Measurements from ENCODE around the gene IGBP1.

Gene IGBP1

GRCh38 chrX:70133303-70134115, at the start of gene IGBP1:
TSS of gene IGBP1 (plus strand) at chrX:70133447. CDS start at chrX:70133948, 501 bp downstream.
- TF ChIP-seq CTCF (IDR thresholded peaks at IDR 0.05; ENCODE audit: borderline replicate concordance, control extremely low read depth, extremely low read depth, insufficient read depth, missing control alignments), result peak; percentile 40
- DNase-seq (ENCODE audit: low spot score), result peak; percentile 78
- in situ Hi-C loops (cut with MboI; ENCODE audit: low sequenced_read_pairs, unreplicated experiment), result no loop called here

- DNase-seq (ENCODE audit: low spot score), result no peak
- in situ Hi-C loops (cut with MboI; ENCODE audit: low sequenced_read_pairs, unreplicated experiment), result no loop called here
These were observed 48.5 kb upstream of the IGBP1 start for GRCh38 chrX:70084592-70085240.

GRCh38 chrX:70087857-70088630, 45.2 kb upstream of the IGBP1 start:
- DNase-seq (ENCODE audit: low spot score), result no peak
- TF ChIP-seq CTCF (IDR thresholded peaks at IDR 0.05; ENCODE audit: borderline replicate concordance, control extremely low read depth, extremely low read depth, insufficient read depth, missing control alignments), result no peak
- in situ Hi-C loops (cut with MboI; ENCODE audit: low sequenced_read_pairs, unreplicated experiment), result no loop called here

More at GRCh38 chrX:70084592-70085240, 48.5 kb upstream of the IGBP1 start:
- TF ChIP-seq CTCF (IDR thresholded peaks at IDR 0.05; ENCODE audit: borderline replicate concordance, control extremely low read depth, extremely low read depth, insufficient read depth, missing control alignments), result no peak

- in situ Hi-C loops (cut with MboI; ENCODE audit: low sequenced_read_pairs, unreplicated experiment), result no loop called here
- no peak for TF ChIP-seq CTCF (IDR thresholded peaks at IDR 0.05; ENCODE audit: borderline replicate concordance, control extremely low read depth, extremely low read depth, insufficient read depth, missing control alignments)
- no peak for DNase-seq (ENCODE audit: low spot score)
These were observed 44.5 kb upstream of the IGBP1 start for GRCh38 chrX:70088751-70089150.

GRCh38 chrX:70089604-70090297, 43.5 kb upstream of the IGBP1 start:
- no peak for TF ChIP-seq CTCF (IDR thresholded peaks at IDR 0.05; ENCODE audit: borderline replicate concordance, control extremely low read depth, extremely low read depth, insufficient read depth, missing control alignments)
- no peak for DNase-seq (ENCODE audit: low spot score)
- in situ Hi-C loops (cut with MboI; ENCODE audit: low sequenced_read_pairs, unreplicated experiment), result no loop called here

GRCh38 chrX:70092247-70092646, 41.0 kb upstream of the IGBP1 start:
- in situ Hi-C loops (cut with MboI; ENCODE audit: low sequenced_read_pairs, unreplicated experiment), result no loop called here
- TF ChIP-seq CTCF (IDR thresholded peaks at IDR 0.05; ENCODE audit: borderline replicate concordance, control extremely low read depth, extremely low read depth, insufficient read depth, missing control alignments), result no peak
- no peak for DNase-seq (ENCODE audit: low spot score)

Data from GM13976 (cell line).